HL-60 (cell line): ENCODE data around the gene PPP1R18.

Source experiments
- DNase-seq, 2 experiments: peaks; one replicate each; pipeline ENCODE4 v3.0.0-alpha.2; 2010 to 2020; ENCODE audit warnings: low read depth in 1 of 2, low spot score in 1 of 2
- H3K27ac ChIP-seq: fragments of 250-450 bp; sonication (Bioruptor Pico); replicated peaks from 2 replicates; pipeline ENCODE4 v1.5.1; 2020; ENCODE audit warnings: mild to moderate bottlenecking, moderate library complexity
- H3K27me3 ChIP-seq: fragments of 250-450 bp; sonication (Bioruptor Pico); 2 replicates; pipeline ENCODE4 v1.5.1; 2021; ENCODE audit warnings: mild to moderate bottlenecking, moderate library complexity; ENCODE audit not compliant: insufficient read depth, poor library complexity, severe bottlenecking
- H3K4me3 ChIP-seq: replicated peaks from 2 replicates; pipeline ENCODE4 v1.5.1; 2011; ENCODE audit warnings: mild to moderate bottlenecking, control low read depth, low read length; ENCODE audit not compliant: insufficient read depth
- CTCF ChIP-seq: IDR thresholded peaks from one replicate; pipeline ENCODE4 v1.5.1; 2011; ENCODE audit warnings: low read length, control low read depth, inconsistent platforms; ENCODE audit not compliant: insufficient read depth
- GABPA ChIP-seq: IDR thresholded peaks from 2 replicates; pipeline ENCODE4 v1.6.1; 2012; ENCODE audit warnings: low read depth
- POLR2AphosphoS5 ChIP-seq: IDR thresholded peaks from 2 replicates; pipeline ENCODE4 v1.6.1; 2012; ENCODE audit warnings: low read depth
- REST ChIP-seq: IDR thresholded peaks from 2 replicates; pipeline ENCODE4 v1.6.1; 2012; ENCODE audit warnings: low read depth; ENCODE audit not compliant: insufficient replicate concordance
- SPI1 ChIP-seq: IDR thresholded peaks from 2 replicates; pipeline ENCODE4 v1.6.1; 2012; ENCODE audit warnings: low read depth, mild to moderate bottlenecking, borderline replicate concordance

PPP1R18 gene

GRCh38 chr6:30684386-30685156 lies 1.9 kb downstream of the PPP1R18 start:
- H3K27ac ChIP-seq, result peak overlapping the region; percentile 94
- TF ChIP-seq GABPA (no peak), CTCF (no peak), POLR2AphosphoS5 (no peak), SPI1 (no peak), REST (no peak)
- H3K27me3 ChIP-seq, result no peaks in the 10 kb centered on the region
- DNase-seq, result peak in 1 of 2 experiments; percentile 90
- H3K4me3 ChIP-seq, result peak overlapping the region; percentile 60

- Histone ChIP-seq H3K27me3 (no peaks in the 10 kb centered on the region), H3K4me3 (peak overlapping the region; percentile 60), H3K27ac (peak overlapping the region; percentile 94)
- DNase-seq, result peak in 1 of 2 experiments; percentile 13
- TF ChIP-seq POLR2AphosphoS5, result no peak
- no peak for TF ChIP-seq REST
- TF ChIP-seq CTCF, result no peak
- no peak for TF ChIP-seq SPI1
- TF ChIP-seq GABPA, result no peak
Measured at GRCh38 chr6:30683980-30684338, 2.5 kb downstream of the PPP1R18 start.

GRCh38 chr6:30683183-30683979 lies 3.1 kb downstream of the PPP1R18 start:
- no peak for DNase-seq
- peak overlapping the region; percentile 94 for H3K27ac ChIP-seq
- peak overlapping the region; percentile 60 for H3K4me3 ChIP-seq
- TF ChIP-seq POLR2AphosphoS5 (no peak), REST (no peak), GABPA (no peak), SPI1 (peak; percentile 38; the same call in 1 of the 2 replicates), CTCF (no peak)
- H3K27me3 ChIP-seq, result no peaks in the 10 kb centered on the region
